NCI-H1417 treated with DMSO at 0.1 percent for 48 hours (cell line): ENCODE data around the gene OSGIN1.

Experiments used
- DNase-seq: peaks from one replicate; lab custom pipeline; 2025; lab: John Stamatoyannopoulos, UW

Gene OSGIN1, protein sequence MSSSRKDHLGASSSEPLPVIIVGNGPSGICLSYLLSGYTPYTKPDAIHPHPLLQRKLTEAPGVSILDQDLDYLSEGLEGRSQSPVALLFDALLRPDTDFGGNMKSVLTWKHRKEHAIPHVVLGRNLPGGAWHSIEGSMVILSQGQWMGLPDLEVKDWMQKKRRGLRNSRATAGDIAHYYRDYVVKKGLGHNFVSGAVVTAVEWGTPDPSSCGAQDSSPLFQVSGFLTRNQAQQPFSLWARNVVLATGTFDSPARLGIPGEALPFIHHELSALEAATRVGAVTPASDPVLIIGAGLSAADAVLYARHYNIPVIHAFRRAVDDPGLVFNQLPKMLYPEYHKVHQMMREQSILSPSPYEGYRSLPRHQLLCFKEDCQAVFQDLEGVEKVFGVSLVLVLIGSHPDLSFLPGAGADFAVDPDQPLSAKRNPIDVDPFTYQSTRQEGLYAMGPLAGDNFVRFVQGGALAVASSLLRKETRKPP

DNA sequence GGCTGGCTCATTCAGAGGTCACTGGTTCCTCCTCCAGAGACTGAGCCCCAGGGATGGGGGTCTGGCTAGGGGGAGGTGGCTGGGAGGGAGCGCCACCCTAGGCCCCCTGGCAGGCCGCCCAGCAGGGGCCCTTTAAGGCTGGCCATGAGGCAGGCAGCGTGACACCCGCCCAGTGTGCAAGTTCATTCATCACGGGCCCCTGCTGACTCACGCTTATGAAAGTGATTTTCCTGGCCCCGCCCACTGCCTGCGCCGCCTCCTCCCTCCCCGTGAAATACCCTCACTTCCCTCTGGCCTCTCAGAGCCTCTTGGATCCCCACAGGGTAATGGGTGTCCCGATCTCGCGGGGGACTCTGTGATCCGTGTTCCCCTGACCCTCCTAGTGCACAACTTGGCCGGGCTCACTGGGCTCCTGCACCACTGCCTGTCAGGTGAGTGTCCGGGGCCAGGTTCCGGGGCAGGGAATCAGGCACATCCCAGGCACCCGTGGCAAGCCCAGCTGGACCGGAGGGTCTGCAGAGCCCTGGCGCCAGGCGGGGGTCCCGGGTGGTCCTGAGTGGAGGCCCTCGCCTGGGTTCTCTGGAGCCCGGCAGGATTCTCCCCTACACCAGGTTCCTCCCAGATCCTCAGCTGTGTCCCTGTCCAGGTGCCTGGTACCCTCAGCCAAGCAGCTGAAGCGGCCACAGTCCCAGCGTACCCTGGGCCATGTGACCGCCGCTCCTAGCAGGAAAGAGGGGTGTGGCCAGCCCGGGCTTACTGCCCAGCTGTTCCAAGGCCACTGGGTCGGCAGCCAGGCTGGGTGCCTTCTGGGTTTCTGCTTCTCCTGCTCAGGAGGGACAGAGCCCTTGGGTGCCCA, at the start of gene OSGIN1:
OSGIN1 (plus strand) TSS at position 301 of the 856 bp plus-strand sequence. CDS start 4,432 bp downstream, outside the sequence.
- peak; percentile 14 for DNase-seq

DNA sequence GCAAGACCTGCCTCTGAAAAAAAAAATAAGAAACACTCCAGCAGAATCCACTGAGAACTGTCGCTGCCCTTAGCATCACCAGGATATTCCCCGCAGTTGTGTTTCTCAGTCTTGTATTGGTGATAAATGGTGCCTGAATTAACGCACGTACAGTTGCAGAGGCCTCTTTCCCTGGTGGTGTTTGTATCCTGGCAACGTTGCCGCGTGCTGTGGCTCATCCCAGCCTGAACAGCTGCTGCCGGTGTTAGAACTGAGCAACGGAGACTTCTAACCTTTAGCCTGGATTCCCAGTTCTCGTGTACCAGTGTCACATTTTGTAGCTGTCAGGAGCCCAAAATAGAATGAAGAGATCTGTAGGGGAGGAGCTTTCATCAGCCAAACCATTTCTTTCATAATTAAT, 49.3 kb upstream of the OSGIN1 start:
- DNase-seq = no peak

- DNase-seq = no peak
These were observed 46.4 kb upstream of the OSGIN1 start for GRCh38 chr16:83906683-83907082.

DNA sequence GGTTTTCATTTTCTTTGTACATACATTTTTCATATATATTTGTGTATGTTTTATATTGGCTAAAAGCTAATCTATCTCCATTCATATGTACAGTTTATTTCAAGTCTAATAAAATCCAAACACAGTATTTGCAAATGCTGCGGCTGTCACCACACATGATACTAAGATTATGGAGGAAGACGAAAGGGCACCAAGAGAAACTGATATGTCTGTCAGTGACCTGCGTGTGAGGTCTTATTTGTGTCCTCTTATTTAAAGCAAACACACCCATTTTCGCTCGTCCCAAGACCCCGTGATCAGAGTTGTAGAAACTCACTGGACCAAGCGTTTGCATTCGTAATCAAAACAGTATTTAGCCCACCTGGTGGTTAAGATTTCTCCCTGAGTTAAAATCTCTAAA, 45.9 kb upstream of the OSGIN1 start:
- DNase-seq = no peak

GRCh38 chr16:83907631-83908250, 45.3 kb upstream of the OSGIN1 start:
- no peak for DNase-seq

GRCh38 chr16:83908798-83909197, 44.2 kb upstream of the OSGIN1 start:
- DNase-seq = no peak

DNA sequence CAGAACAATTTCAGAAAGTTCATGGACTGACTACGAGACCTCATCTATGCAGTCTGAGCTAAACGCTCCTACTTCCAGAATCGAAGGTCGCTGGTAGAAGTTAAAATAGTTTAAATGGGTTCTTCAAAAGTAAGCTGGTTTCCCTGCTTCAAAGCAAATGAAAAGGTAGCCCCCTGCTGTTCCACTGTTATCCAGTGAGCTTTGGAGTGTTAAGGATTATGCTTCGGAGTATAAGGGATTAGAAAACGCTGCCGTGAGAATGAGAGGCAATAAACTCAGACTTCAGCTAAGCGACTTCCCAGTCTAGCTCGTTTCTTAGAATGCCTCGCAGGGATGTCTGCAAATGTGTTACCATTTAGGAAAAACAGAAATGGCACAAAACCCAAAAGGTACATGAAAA, 41.8 kb upstream of the OSGIN1 start:
- no peak for DNase-seq

GRCh38 chr16:83912519-83913244, 40.4 kb upstream of the OSGIN1 start:
- DNase-seq = no peak

GRCh38 chr16:83913245-83913633, 39.8 kb upstream of the OSGIN1 start:
- DNase-seq = no peak

DNA sequence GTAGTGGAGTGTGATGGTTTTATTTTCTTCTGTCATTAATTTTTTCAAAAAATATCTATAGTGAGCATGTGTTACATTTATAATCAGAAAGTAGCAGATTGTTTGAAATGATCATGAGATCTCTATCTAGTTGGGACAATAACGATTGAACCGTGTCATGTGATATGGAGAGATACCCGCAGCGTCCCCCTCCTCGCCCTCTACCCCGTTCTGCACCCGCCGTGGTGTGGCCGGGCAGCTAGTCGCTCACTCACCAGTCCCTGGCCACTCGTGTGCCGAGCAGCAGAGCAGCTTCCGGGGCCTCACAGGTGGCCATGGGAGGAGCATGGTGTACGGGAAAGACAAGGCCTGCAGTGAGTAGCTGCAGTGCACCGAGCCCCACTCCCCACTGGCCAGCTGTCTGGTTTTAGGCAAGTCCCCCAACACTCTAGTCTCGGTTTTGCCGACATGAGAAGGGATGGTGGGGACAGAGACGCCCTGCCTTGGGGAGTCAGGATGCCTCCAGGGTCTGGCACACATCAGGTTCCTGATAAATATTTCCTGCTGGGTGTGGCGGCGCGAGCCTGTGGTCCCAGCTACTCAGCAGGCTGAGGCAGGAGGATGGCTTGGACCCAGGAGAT, 38.8 kb upstream of the OSGIN1 start:
- no peak for DNase-seq

GRCh38 chr16:83915081-83915480, 38.0 kb upstream of the OSGIN1 start:
- DNase-seq = no peak

DNA sequence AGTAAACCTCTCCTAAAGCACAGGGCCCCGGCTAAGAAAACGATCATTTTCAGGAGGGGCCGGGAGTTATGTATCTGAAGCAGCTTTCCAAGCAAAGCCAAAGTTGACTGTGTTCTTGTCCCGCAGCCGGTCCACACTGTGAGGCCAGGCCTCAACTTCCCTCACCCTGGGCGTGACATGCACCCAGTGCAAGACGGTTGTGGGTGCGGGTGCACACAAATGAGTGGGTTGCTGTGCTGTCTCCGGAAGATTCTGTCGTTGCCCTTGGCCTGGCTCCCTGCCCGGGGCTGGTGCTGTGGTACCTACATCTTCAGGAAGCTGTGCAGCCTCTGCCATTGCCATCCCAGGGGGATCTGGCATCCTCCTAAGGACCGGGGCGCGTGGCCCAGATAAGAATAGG, 37.5 kb upstream of the OSGIN1 start:
- no peak for DNase-seq

GRCh38 chr16:83917152-83918120, 35.6 kb upstream of the OSGIN1 start:
- DNase-seq = no peak

DNA sequence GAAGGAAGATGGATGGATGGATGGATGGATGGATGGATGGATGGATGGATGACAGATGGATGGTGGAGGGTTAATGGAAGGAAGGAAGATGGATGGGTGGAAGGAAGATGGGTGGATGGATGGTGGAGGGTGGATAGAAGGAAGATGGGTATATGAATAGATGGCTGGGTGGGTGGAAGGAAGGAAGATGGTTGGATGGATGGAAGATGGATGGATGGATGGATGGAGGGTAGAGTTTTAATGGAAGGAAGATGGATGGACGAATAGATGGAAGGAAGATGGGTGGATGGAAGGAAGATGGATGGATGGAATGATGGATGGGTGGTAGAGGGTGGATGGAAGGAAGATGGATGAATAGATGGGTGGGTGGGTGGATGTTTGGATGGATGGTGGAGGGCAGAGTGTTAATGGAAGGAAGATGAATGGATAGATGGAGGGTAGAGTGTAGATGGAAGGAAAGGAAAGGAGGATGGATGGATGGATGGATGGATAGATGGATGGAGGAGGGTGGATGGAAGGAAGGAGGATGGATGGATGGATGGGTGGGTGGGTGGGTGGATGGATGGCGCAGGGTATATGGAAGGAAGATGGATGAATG, 32.0 kb upstream of the OSGIN1 start:
- DNase-seq = no peak

DNA sequence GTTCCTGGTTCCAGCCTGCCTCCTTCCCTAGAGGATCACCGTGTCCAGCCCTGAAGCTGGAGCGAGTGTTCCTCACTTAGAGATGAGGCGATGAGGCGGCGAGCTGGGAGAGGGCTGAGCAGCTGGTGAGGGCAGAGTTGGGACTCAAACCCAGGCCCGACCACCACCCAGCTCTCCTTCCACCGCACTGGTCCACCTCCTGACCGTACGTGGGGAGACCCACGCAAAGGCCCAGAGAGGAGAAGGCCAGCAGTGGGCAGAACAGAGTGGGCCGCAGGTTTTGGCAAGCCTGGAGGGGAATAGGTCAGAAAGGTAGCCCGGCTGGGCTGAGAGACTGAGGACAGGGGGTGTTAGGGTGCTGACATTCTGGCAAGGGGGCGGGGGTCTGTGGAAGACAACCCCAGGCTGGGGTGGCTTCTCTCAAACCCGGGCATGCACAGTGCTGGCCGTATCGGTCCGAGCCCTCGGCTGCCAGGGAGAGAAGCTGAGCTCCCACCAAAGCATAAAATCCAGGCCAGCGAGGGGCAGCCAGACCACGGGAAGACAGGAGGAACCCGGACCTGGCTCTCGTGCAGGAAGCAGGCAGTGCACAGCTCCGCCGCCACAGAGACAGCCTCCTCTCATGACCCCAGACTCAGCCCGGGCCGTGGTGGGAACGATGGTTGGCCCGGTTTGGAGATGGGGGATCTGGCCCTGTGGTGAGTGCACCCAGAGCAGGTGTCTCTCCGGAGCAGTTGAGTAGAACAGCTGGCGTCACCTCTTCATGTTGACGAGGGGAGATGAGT, 29.3 kb upstream of the OSGIN1 start:
- no peak for DNase-seq

GRCh38 chr16:83924686-83925085, 28.4 kb upstream of the OSGIN1 start:
- DNase-seq = no peak

- no peak for DNase-seq
These were observed 27.7 kb upstream of the OSGIN1 start for GRCh38 chr16:83925095-83925905.
